IPS DF 6.9 (cell line): ENCODE data around the gene COQ7.

Source experiments
- DNase-seq: peaks from one replicate; pipeline ENCODE4 v3.0.0-alpha.2; 2013; ENCODE audit warnings: low read depth, low spot score
- H3K27ac ChIP-seq: one replicate; pipeline ENCODE4 v1.5.1; 2013; ENCODE audit warnings: low read length, control low read depth
- H3K27me3 ChIP-seq: 2 replicates; pipeline ENCODE4 v1.6.1; 2013; ENCODE audit warnings: mild to moderate bottlenecking, low read length; ENCODE audit not compliant: control insufficient read depth, insufficient read depth
- H3K36me3 ChIP-seq: 2 replicates; pipeline ENCODE4 v1.6.1; 2013; ENCODE audit warnings: low read length; ENCODE audit not compliant: control insufficient read depth, insufficient read depth
- H3K4me1 ChIP-seq: 2 replicates; pipeline ENCODE4 v1.6.1; 2013; ENCODE audit warnings: low read length; ENCODE audit not compliant: control insufficient read depth, insufficient read depth
- H3K4me3 ChIP-seq: 2 replicates; pipeline ENCODE4 v1.5.1; 2013; ENCODE audit warnings: mild to moderate bottlenecking, low read length
- H3K9me3 ChIP-seq: 2 replicates; pipeline ENCODE4 v1.6.1; 2013; ENCODE audit warnings: low read length, inconsistent platforms; ENCODE audit not compliant: control insufficient read depth, insufficient read depth
- WGBS: extraction: QIAGEN DNeasy Blood & Tissue Kit; methylation state at CpG from one replicate; pipeline ENCODE4 v1.1.7; 2013; ENCODE audit warnings: mixed read lengths, missing lambda C conversion rate; ENCODE audit not compliant: insufficient read length, insufficient coverage; 5-methylcytosine and 5-hydroxymethylcytosine counted together

COQ7 gene

GRCh38 chr16:19127205-19127604, 59.8 kb downstream of the COQ7 start:
- Histone ChIP-seq H3K9me3 (no peaks in the 10 kb centered on the region), H3K4me3 (no peak overlapping the region), H3K4me1 (no peaks in the 10 kb centered on the region; the same call in 1 of the 2 replicates), H3K27ac (no peak overlapping the region), H3K27me3 (no peaks in the 10 kb centered on the region), H3K36me3 (no peaks in the 10 kb centered on the region)
- WGBS, result no CpG with 5 or more reads among the region's 3 CpGs
- DNase-seq, result no peak

DNA sequence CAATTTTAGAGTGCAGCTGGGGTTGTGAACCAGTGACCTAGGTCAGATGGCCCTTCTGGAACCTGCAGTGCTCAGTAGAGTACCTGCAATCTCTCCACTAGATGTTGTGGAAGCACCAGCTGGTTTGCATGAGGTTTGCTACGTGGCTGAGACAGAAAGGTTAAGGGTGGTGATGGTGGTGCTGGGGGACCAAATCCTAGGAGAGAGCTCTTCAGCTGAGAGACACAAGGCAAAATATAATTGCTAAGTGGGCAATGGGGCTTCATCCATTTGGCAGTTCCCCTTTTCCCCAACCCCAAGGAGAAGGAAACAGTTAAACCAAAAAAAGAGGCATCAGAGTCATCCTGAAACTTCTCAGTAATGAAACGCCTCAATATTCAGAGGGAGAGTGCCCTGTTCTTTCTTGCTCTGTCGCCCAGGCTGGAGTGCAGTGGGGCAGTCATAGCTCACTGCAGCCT, 60.3 kb downstream of the COQ7 start:
- H3K27me3 ChIP-seq, result no peaks in the 10 kb centered on the region
- no CpG with 5 or more reads among the region's 3 CpGs for WGBS
- H3K27ac ChIP-seq, result no peak overlapping the region
- DNase-seq, result no peak
- no peaks in the 10 kb centered on the region; the same call in 1 of the 2 replicates for H3K4me1 ChIP-seq
- H3K4me3 ChIP-seq, result no peak overlapping the region
- H3K36me3 ChIP-seq, result no peaks in the 10 kb centered on the region
- H3K9me3 ChIP-seq, result no peaks in the 10 kb centered on the region

DNA sequence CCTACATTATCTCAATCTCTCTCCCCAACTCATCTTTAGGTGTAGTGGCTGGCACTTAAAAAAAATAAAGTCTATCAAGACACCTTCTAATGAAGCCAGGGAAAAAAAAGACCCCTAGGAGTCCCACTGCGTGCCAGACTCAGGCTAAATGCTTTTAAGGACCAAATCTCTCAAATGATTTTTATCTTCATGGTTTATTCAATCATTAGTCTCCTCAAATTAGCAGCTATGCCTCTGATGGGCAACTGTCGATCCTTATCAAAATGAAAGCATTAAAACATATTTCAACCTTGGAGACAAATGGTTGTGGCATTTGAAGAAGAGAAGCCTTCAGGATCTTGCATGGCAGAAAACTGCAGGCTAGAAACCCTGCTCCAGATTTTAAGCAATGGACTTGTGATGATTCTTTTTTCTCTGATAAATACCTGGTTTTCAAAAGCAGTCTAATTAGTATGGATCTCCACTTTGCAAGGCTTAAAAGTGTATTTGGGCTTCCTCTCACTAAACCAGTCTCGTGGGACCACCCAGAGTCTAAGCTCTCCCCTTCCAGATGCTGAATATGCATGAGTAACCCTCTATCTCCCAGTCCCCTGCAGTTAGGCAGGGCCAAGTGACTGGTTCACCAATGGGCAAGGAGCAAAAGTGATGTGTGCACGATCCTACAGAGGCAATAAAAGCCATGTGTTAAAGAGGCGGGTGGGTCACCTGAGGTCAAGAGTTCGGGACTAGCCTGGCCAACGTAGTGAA, 61.2 kb downstream of the COQ7 start:
- DNase-seq, result no peak
- Histone ChIP-seq H3K36me3 (no peaks in the 10 kb centered on the region), H3K27ac (no peak overlapping the region), H3K27me3 (no peaks in the 10 kb centered on the region), H3K4me3 (no peak overlapping the region), H3K4me1 (no peaks in the 10 kb centered on the region; the same call in 1 of the 2 replicates), H3K9me3 (no peaks in the 10 kb centered on the region)
- WGBS, result no CpG with 5 or more reads among the region's 7 CpGs
